Osteoblast (primary cell): ENCODE data around the gene NEK10. TPM values are rescaled to one million over a fixed set of nuclear protein-coding genes. Genes with fewer than 3 reads are reported as not detected.

Source experiments
- DNase-seq: peaks from one replicate; pipeline ENCODE4 v3.0.0; 2011; ENCODE audit warnings: low spot score, mixed read lengths; ENCODE audit not compliant: insufficient read length; ENCODE audit errors: missing footprints
- H2AFZ ChIP-seq: 2 replicates; pipeline ENCODE4 v1.6.0; 2011; ENCODE audit warnings: mild to moderate bottlenecking, low read length
- H3K27ac ChIP-seq: 2 replicates; pipeline ENCODE4 v1.5.1; 2011; ENCODE audit warnings: mild to moderate bottlenecking, low read depth, low read length, moderate library complexity
- H3K27me3 ChIP-seq: 2 replicates; pipeline ENCODE4 v1.6.0; 2012; ENCODE audit warnings: mild to moderate bottlenecking, control low read depth, inconsistent platforms, low read length, moderate library complexity; ENCODE audit not compliant: insufficient read depth
- H3K36me3 ChIP-seq: 2 replicates; pipeline ENCODE4 v1.5.1; 2011; ENCODE audit warnings: mild to moderate bottlenecking, low read length, control low read depth, moderate library complexity; ENCODE audit not compliant: insufficient read depth
- H3K4me1 ChIP-seq: 2 replicates; pipeline ENCODE4 v1.5.1; 2011; ENCODE audit warnings: mild to moderate bottlenecking, low read length, control low read depth, moderate library complexity; ENCODE audit not compliant: insufficient read depth
- H3K4me2 ChIP-seq: 2 replicates; pipeline ENCODE4 v1.6.0; 2011; ENCODE audit warnings: mild to moderate bottlenecking, low read length; ENCODE audit not compliant: insufficient read depth
- H3K4me3 ChIP-seq: fragments of 200-600 bp; sonication (generic); 3 replicates; pipeline ENCODE4 v1.5.1; 2012; ENCODE audit warnings: mild to moderate bottlenecking, low read length, inconsistent platforms; ENCODE audit not compliant: insufficient read depth
- H3K79me2 ChIP-seq: 2 replicates; pipeline ENCODE4 v1.6.0; 2012; ENCODE audit warnings: mild to moderate bottlenecking, low read length, control low read depth, inconsistent platforms; ENCODE audit not compliant: insufficient read depth
- H3K9me3 ChIP-seq: 2 replicates; pipeline ENCODE4 v1.5.1; 2011; ENCODE audit warnings: low read depth, low read length, control low read depth
- H4K20me1 ChIP-seq: 2 replicates; pipeline ENCODE4 v1.6.0; 2012; ENCODE audit warnings: mild to moderate bottlenecking, low read length, control low read depth; ENCODE audit not compliant: insufficient read depth
- CTCF ChIP-seq: IDR thresholded peaks from 2 replicates; pipeline ENCODE4 v1.5.1; 2011; ENCODE audit warnings: mild to moderate bottlenecking, low read depth, low read length, moderate library complexity; ENCODE audit errors: extremely low read depth
- total RNA-seq: library from RNA; depleted of rRNA; stranded (reverse); fragments of >200 nt; gene quantifications from 2 replicates; pipeline ENCODE4 v1.2.3, GENCODE V29; 2012

The NEK10 gene
- total RNA-seq, 1 donor = 69.8 TPM

- no peak for TF ChIP-seq CTCF
- Histone ChIP-seq H3K9me3 (no peaks in the 10 kb centered on the region), H4K20me1 (no peaks in the 10 kb centered on the region), H3K4me2 (no peak overlapping the region), H3K79me2 (no peaks in the 10 kb centered on the region), H3K4me3 (no peak overlapping the region), H3K27ac (no peak overlapping the region), H2AFZ (no peak overlapping the region), H3K4me1 (peaks cover 10% of the 10 kb centered on the region), H3K36me3 (no peaks in the 10 kb centered on the region), H3K27me3 (no peaks in the 10 kb centered on the region)
- DNase-seq = no peak
Observed at GRCh38 chr3:27360113-27361078, 8.8 kb downstream of the NEK10 start.

DNA sequence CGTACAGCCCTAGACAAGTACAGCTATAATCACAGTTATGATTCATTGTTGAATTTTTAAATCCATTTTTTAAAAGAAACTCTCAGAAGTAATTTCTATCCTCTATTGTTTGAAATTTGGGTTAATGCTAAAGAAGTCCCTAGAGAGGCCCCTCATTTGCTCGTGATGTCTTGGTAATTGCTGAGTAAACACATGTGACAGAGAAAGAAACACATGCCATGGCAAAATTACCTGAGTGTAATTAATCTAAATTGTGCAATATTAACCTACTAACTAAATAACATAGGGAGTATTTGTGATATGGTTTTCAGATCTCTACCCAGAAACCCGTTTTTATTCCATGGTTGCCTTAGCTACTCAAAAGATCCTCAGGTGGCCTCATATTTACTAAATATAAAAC lies 10.8 kb downstream of the NEK10 start:
- no peak overlapping the region for H2AFZ ChIP-seq
- H3K4me1 ChIP-seq = peaks cover 10% of the 10 kb centered on the region
- no peak overlapping the region for H3K4me3 ChIP-seq
- H3K4me2 ChIP-seq = no peak overlapping the region
- H3K9me3 ChIP-seq = no peaks in the 10 kb centered on the region
- H3K36me3 ChIP-seq = no peaks in the 10 kb centered on the region
- no peak overlapping the region for H3K27ac ChIP-seq
- no peaks in the 10 kb centered on the region for H3K79me2 ChIP-seq
- no peak for DNase-seq
- no peaks in the 10 kb centered on the region for H3K27me3 ChIP-seq
- no peaks in the 10 kb centered on the region for H4K20me1 ChIP-seq
- TF ChIP-seq CTCF = no peak

GRCh38 chr3:27357665-27358258 lies 11.4 kb downstream of the NEK10 start:
- Histone ChIP-seq H3K27ac (no peak overlapping the region), H3K4me3 (no peak overlapping the region), H2AFZ (no peak overlapping the region), H3K36me3 (no peaks in the 10 kb centered on the region), H3K4me1 (peaks cover 10% of the 10 kb centered on the region), H4K20me1 (no peaks in the 10 kb centered on the region), H3K27me3 (no peaks in the 10 kb centered on the region), H3K4me2 (no peak overlapping the region), H3K79me2 (no peaks in the 10 kb centered on the region), H3K9me3 (no peaks in the 10 kb centered on the region)
- DNase-seq = peak; percentile 79
- TF ChIP-seq CTCF = peak; percentile 72

GRCh38 chr3:27356976-27357375 lies 12.2 kb downstream of the NEK10 start:
- H2AFZ ChIP-seq = no peak overlapping the region
- no peaks in the 10 kb centered on the region for H3K27me3 ChIP-seq
- no peaks in the 10 kb centered on the region for H3K36me3 ChIP-seq
- H3K4me1 ChIP-seq = peaks cover 10% of the 10 kb centered on the region
- H3K79me2 ChIP-seq = no peaks in the 10 kb centered on the region
- no peak overlapping the region for H3K4me2 ChIP-seq
- no peaks in the 10 kb centered on the region for H3K9me3 ChIP-seq
- no peak overlapping the region for H3K27ac ChIP-seq
- DNase-seq = no peak
- no peak for TF ChIP-seq CTCF
- no peaks in the 10 kb centered on the region for H4K20me1 ChIP-seq
- no peak overlapping the region for H3K4me3 ChIP-seq
